Glutamatergic neuron (in vitro differentiated cells): ENCODE data around the gene GUCY2C. TPM values are rescaled to one million over a fixed set of nuclear protein-coding genes. Genes with fewer than 3 reads are reported as not detected.

Source experiments
- DNase-seq: peaks from one replicate; pipeline ENCODE4 v3.0.0; 2022
- H3K27ac Mint-ChIP-seq: one replicate; pipeline ENCODE4 v1.8.0; 2020; ENCODE audit warnings: mild to moderate bottlenecking, mixed read lengths, inconsistent platforms; ENCODE audit not compliant: unreplicated experiment
- H3K27me3 Mint-ChIP-seq: one replicate; pipeline ENCODE4 v1.8.0; 2020; ENCODE audit warnings: mild to moderate bottlenecking, moderate library complexity, mixed read lengths, inconsistent platforms; ENCODE audit not compliant: unreplicated experiment
- H3K36me3 Mint-ChIP-seq: one replicate; pipeline ENCODE4 v1.8.0; 2020; ENCODE audit warnings: mild to moderate bottlenecking, mixed read lengths, inconsistent platforms; ENCODE audit not compliant: unreplicated experiment
- H3K4me1 Mint-ChIP-seq: one replicate; pipeline ENCODE4 v1.8.0; 2020; ENCODE audit warnings: mild to moderate bottlenecking, low read depth, mixed read lengths, inconsistent platforms; ENCODE audit not compliant: unreplicated experiment
- H3K4me3 Mint-ChIP-seq: one replicate; pipeline ENCODE4 v1.8.0; 2020; ENCODE audit warnings: mild to moderate bottlenecking, mixed read lengths, inconsistent platforms; ENCODE audit not compliant: unreplicated experiment
- H3K9me3 Mint-ChIP-seq: one replicate; pipeline ENCODE4 v1.8.0; 2020; ENCODE audit warnings: mild to moderate bottlenecking, moderate library complexity, mixed read lengths, inconsistent platforms; ENCODE audit not compliant: unreplicated experiment
- total RNA-seq: library from RNA; stranded (reverse); fragmentation: NEBNext Ultra II Directional; extraction: Animal tissue kit (Norgen Biotek cat#: 25700); gene quantifications from one replicate; pipeline ENCODE4 v1.2.1, GENCODE V29; 2021; ENCODE audit not compliant: unreplicated experiment
- TF ChIP-seq, protein P1 (sequence below): fragments of 200-600 bp; sonication (generic); IDR thresholded peaks from one replicate; pipeline ENCODE4 v1.5.0; 2021; ENCODE audit not compliant: partially characterized antibody, unreplicated experiment

Gene GUCY2C
- total RNA-seq, 1 donor from 2014 or later, result not detected

- Mint-ChIP-seq H3K9me3 (no peaks in the 10 kb centered on the region), H3K27ac (no peak overlapping the region)
These were observed 76.5 kb downstream of the GUCY2C start for GRCh38 chr12:14619741-14620501.

GRCh38 chr12:14618983-14619382 is 77.4 kb downstream of the GUCY2C start:
- Mint-ChIP-seq H3K36me3 (no peaks in the 10 kb centered on the region), H3K27me3 (no peaks in the 10 kb centered on the region), H3K4me3 (no peak overlapping the region), H3K27ac (no peak overlapping the region), H3K4me1 (no peaks in the 10 kb centered on the region), H3K9me3 (no peaks in the 10 kb centered on the region)
- TF ChIP-seq, protein P1, sequence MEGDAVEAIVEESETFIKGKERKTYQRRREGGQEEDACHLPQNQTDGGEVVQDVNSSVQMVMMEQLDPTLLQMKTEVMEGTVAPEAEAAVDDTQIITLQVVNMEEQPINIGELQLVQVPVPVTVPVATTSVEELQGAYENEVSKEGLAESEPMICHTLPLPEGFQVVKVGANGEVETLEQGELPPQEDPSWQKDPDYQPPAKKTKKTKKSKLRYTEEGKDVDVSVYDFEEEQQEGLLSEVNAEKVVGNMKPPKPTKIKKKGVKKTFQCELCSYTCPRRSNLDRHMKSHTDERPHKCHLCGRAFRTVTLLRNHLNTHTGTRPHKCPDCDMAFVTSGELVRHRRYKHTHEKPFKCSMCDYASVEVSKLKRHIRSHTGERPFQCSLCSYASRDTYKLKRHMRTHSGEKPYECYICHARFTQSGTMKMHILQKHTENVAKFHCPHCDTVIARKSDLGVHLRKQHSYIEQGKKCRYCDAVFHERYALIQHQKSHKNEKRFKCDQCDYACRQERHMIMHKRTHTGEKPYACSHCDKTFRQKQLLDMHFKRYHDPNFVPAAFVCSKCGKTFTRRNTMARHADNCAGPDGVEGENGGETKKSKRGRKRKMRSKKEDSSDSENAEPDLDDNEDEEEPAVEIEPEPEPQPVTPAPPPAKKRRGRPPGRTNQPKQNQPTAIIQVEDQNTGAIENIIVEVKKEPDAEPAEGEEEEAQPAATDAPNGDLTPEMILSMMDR, result no peak
- no peak for DNase-seq

More at GRCh38 chr12:14619741-14620501, 76.5 kb downstream of the GUCY2C start:
- H3K4me1 Mint-ChIP-seq, result no peaks in the 10 kb centered on the region
- TF ChIP-seq, protein P1, result no peak
- no peaks in the 10 kb centered on the region for H3K36me3 Mint-ChIP-seq
- no peak overlapping the region for H3K4me3 Mint-ChIP-seq
- no peaks in the 10 kb centered on the region for H3K27me3 Mint-ChIP-seq
- no peak for DNase-seq

- Mint-ChIP-seq H3K27ac (no peak overlapping the region), H3K4me3 (no peak overlapping the region), H3K4me1 (peaks cover 3% of the 10 kb centered on the region), H3K36me3 (no peaks in the 10 kb centered on the region), H3K9me3 (no peaks in the 10 kb centered on the region), H3K27me3 (no peaks in the 10 kb centered on the region)
- TF ChIP-seq, protein P1, result no peak
- no peak for DNase-seq
These were observed 81.7 kb downstream of the GUCY2C start for GRCh38 chr12:14614704-14615121.

DNA sequence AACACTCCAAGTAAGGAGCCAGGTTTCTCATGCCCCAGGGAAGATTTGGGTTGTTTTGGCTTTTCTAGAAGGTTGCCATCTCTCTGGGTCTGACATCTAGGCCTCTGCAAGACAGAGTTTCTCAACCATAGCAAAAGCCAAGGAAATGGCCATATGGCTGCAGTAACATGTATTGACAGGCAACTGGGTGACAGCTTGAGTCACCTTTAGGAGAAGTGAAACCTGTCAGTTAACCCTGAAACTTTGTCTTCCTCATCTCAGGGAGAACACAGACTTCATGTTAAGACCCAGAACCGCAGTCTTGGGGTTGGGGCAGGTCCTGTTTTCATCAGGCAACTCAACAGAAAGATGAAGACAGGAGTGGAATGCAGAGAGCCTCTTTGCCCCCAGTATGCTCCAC is 82.7 kb downstream of the GUCY2C start:
- no peak overlapping the region for H3K27ac Mint-ChIP-seq
- TF ChIP-seq, protein P1, result no peak
- DNase-seq, result no peak
- no peak overlapping the region for H3K4me3 Mint-ChIP-seq
- H3K9me3 Mint-ChIP-seq, result no peaks in the 10 kb centered on the region
- peaks cover 3% of the 10 kb centered on the region for H3K4me1 Mint-ChIP-seq
- no peaks in the 10 kb centered on the region for H3K27me3 Mint-ChIP-seq
- no peaks in the 10 kb centered on the region for H3K36me3 Mint-ChIP-seq

DNA sequence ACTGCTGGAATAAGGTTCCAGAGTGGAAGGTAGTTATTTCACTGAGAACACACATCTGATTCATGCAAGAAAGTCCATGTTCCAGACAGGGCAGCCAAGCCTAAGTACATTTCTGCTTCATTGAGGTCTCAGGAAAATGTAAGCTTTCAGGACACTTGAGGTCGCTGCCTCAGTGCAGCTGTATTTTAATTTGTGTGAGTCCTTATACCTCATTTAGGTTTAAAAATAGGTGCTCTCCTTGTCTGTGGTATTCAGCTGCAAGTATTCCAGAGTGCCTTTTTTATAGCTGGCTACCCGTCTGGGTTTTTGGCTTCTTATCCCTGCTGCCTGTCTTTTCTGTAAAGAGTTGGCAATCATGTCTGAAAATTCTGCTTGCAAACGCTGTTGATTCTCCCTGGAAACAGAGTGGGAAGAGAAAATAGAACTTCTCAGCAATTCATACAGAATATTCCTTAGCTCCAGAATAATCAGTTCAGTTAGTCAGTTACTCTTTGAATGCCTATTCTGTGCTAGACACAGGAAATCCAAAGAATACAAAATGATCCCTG is 83.4 kb downstream of the GUCY2C start:
- Mint-ChIP-seq H3K4me1 (peaks cover 3% of the 10 kb centered on the region), H3K9me3 (no peaks in the 10 kb centered on the region), H3K4me3 (no peak overlapping the region), H3K27me3 (no peaks in the 10 kb centered on the region), H3K36me3 (no peaks in the 10 kb centered on the region), H3K27ac (no peak overlapping the region)
- no peak for DNase-seq
- TF ChIP-seq, protein P1, result no peak
